ENCODE measurements around the gene KISS1R. TPM values are rescaled to one million over a fixed set of nuclear protein-coding genes. Genes with fewer than 3 reads are reported as not detected.
"Not testable (repeated sequence)": the region's sequence is repeated elsewhere in the genome, so short reads cannot be mapped to it uniquely, and the experiment has no call there.

Gene KISS1R
- polyA plus RNA-seq, 4 donors, result 0.32 to 1.3 (median 1.00) TPM

GRCh38 chr19:881385-882071 lies 35.6 kb upstream of the KISS1R start:
- DNase-seq (ENCODE audit: low read depth in 4 of 4, low spot score in 2 of 4), result no peak

DNA sequence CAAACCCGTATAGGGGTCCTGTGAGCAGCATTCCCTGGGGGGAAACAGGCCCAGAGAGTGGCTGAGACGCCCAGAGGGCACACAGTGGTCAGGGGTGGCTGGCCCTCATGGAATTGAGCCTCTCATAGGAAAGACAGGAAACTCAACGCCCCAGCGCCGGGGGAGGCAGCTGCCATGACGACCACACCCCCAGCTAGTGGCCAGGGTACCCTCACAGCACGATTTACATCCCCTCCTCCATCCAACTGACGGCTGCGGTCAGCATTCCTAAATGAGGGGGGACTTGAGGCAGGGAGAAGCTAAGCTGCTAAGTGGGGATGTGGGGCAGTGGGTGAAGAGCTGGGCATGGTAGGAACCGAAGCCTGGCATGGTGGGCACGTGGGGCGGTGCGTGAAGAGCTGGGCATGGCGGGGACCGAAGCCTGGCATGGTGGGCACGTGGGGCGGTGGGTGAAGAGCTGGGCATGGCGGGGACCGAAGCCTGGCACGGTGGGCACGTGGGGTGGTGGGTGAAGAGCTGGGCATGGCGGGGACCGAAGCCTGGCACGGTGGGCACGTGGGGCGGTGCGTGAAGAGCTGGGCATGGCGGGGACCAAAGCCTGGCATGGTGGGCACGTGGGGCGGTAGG lies 34.1 kb upstream of the KISS1R start:
- no peak for DNase-seq (ENCODE audit: low read depth in 4 of 4, low spot score in 2 of 4)

DNA sequence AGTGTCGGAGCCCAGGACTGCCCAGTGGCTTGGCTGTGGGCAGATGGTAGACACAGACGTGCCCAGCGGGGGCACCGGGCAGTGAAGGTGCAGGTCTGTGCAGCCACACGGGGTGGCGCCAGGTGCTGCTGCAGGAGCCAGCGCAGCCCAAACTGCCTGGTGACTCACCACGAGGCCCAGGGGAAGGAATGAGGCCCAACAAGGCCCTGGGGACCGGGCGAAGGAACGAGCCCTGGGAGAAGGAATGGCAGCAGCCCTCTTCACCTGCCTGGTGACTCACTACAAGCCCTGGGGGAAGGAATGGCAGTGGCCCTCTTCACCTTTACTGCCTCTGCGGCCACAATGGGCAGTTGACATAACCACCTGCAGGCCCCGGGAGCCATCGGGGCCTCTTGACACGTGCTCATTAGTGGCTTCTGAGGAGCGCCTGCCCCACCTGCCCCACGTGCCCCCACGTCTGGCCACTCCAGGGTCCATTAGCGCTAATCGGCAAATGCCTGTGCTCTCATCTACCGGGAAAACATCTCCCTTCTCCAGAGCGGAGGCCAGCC lies 33.4 kb upstream of the KISS1R start:
- DNase-seq (ENCODE audit: low read depth in 4 of 4, low spot score in 2 of 4), result no peak

DNA sequence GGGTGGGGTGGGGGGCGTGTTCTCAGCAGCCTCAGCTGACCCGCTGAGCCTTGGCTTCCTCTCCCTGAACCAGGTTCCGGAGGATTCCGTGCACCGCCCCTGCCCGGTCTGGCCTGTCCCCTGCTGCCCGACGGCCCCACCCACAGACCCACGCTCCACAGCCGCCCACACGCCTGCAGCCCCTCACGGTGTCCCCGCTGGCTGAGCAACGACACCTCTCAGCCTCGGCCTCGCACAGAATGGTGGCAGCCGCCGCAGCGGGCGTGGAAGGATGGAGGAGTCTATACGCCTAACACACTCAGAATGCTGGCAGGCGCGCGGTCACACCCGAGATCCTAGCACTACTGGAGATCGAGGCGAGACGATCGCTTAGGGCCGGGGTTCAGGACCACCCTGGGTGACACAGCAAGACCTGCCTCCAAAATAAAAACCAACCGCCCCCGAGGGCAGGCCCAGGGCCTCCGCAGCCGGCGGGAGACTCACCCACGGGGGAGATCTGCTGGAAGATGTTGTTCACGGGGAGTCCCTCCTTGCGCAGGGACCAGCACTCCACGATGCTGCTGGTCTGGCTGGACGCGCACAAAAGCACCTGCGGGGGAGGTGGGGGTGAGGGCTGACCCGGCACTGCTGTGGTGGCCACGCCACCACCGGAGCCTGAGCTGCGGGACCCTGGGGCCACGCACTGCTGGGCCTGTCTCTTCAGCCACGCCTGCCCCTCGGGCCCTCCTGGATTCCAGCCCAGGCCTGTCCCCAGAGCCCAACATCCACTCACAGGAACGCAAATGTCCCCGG lies 32.5 kb upstream of the KISS1R start:
- DNase-seq (ENCODE audit: low read depth in 4 of 4, low spot score in 2 of 4), result no peak

DNA sequence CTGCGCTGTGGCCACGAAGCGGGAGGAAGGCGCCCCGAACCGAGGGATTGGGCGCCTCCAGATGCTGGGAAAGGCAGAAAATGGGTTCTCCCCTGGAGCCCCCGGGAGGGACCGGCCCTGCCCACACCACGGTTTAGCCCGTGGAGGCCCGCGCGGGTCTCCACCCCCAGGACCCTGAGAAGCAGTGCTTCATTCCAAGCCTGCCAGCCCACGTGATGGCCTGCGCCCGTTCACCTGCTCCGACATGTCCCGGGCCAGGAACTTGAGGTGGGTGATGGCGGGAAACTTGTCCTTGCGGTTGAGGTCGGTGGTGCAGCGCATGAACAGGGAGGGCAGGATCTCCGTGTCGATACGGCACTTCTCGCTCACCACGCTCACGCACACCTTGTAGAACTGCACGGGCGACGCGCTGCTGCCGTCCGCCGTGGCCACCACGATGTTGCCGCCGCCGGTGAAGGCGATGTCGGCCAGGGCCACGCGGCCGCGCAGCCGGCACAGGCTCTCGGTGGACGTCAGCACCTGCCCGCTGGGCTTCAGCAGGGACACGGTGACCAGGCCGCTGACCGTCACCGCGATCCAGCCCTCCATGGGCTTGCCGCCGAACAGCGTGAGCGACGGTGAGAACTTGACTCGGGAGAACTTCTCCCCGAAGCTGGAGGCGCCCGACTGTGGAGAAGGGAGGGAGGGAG lies 31.5 kb upstream of the KISS1R start:
- DNase-seq (ENCODE audit: low read depth in 4 of 4, low spot score in 2 of 4), result no peak

DNA sequence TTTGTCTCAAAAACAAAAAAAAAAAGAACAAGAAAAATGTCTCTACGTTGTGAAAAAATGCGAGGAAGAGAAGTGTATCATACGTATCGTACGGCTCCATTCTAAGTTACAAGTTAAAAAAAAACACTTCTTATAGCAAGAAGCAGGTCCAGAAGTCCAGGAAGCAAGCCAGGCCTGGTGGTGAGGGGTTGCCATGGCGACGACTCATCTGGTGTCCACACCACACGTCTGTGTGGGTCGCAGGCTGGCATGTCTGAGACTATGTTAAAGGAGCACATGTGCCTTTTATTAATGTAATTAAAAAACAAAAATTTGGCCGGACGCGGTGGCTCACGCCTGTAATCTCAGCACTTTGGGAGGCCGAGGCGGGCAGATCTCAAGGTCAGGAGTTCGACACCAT lies 30.1 kb upstream of the KISS1R start:
- no peak for DNase-seq (ENCODE audit: low read depth in 4 of 4, low spot score in 2 of 4)

GRCh38 chr19:887599-887998 lies 29.5 kb upstream of the KISS1R start:
- no peak for DNase-seq (ENCODE audit: low read depth in 4 of 4, low spot score in 2 of 4)

GRCh38 chr19:888581-889385 lies 28.4 kb upstream of the KISS1R start:
- no peak for DNase-seq (ENCODE audit: low read depth in 4 of 4, low spot score in 2 of 4)

DNA sequence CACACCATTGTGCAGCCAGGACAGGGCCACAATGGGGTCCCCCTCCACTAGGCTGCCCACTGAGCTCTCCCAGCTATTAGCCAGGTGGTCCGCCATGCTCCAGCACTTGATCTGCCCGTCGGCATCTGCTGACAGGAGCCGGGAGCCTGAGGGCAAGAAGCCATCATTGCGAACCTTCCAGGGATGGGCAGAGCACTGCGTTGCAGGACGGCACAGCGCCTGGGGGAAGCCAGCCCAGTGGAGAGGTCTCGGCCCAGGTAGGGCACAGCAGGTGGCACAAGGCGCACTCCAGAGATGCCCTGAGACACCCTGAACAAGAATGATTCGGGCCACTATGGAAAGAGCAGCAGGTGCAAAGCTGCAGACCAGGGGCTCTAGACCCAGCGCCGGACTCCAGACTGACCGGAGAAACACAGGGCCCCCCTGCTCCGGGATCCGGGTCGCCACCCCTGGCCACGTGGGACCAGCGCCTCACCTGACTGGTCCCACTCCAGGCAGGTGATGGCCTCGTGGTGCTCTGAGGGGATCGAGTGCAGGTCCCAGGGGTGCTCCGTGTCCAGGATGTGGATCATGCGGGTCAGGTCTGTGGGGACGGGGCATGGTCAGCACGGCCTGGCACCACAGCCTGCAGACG lies 27.4 kb upstream of the KISS1R start:
- no peak for DNase-seq (ENCODE audit: low read depth in 4 of 4, low spot score in 2 of 4)

- DNase-seq (ENCODE audit: low read depth in 4 of 4, low spot score in 2 of 4), result no peak
Observed at GRCh38 chr19:890831-891230, 26.3 kb upstream of the KISS1R start.

DNA sequence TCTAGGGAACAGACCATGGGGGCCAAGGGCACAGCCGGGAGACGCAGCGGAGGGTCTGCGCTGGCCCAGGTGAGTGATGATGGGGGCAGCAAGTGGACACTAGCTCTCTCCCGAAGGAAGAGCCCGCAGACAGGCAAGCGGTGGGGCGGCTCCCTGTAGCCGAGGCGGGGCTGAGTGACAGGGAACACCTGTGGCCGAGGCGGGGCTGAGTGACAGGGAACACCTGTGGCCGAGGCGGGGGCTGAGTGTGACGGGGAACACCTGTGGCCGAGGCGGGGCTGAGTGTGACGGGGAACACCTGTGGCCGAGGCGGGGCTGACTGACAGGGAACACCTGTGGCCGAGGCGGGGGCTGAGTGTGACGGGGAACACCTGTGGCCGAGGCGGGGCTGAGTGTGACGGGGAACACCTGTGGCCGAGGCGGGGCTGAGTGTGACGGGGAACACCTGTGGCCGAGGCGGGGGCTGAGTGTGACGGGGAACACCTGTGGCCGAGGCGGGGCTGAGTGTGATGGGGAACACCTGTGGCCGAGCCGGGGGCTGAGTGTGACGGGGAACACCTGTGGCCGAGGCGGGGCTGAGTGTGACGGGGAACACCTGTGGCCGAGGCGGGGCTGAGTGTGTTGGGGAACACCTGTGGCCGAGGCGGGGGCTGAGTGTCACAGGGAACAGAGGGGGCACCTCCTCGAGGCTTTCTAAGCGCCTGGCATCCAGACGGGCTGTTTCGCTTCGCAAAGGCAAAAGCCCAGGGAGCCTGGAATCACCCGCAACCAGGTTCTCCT lies 25.5 kb upstream of the KISS1R start:
- not testable (repeated sequence) for DNase-seq (ENCODE audit: low read depth in 4 of 4, low spot score in 2 of 4)

GRCh38 chr19:892243-892893 lies 24.8 kb upstream of the KISS1R start:
- no peak for DNase-seq (ENCODE audit: low read depth in 4 of 4, low spot score in 2 of 4)

- DNase-seq (ENCODE audit: low read depth in 4 of 4, low spot score in 2 of 4), result peak; percentile 87 to 97 (median 93)
Observed at GRCh38 chr19:892894-893689, 24.0 kb upstream of the KISS1R start, which contains the start of the genes MED16 and RNU6-9. Gene MED16, minus strand, starts transcription at chr19:893187. Its CDS starts 2,056 bp downstream, at chr19:891131. Gene RNU6-9, plus strand, starts transcription at chr19:893484.

DNA sequence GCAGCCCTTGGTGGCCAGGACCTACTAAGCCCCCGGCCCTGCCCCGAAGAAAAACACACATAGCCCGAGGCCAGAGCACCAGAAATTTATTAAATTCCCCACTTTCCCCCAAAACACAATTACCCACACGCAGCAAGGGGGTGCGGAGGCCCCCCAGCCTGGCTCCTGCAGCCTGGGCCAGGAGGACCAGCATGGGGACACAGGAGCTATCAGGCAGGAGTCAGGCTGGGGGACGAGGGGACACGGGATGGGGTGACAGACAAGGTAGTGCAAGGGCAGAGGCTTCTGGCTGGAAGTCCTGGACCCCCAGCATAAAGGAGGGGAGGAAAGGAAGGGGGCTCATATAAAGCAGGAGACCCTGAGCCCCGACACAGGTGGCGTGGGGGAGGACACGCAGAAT lies 20.7 kb upstream of the KISS1R start:
- DNase-seq (ENCODE audit: low read depth in 4 of 4, low spot score in 2 of 4), result no peak

GRCh38 chr19:896999-897398 lies 20.1 kb upstream of the KISS1R start:
- DNase-seq (ENCODE audit: low read depth in 4 of 4, low spot score in 2 of 4), result no peak

GRCh38 chr19:897442-898039 lies 19.6 kb upstream of the KISS1R start:
- no peak for DNase-seq (ENCODE audit: low read depth in 4 of 4, low spot score in 2 of 4)

- DNase-seq (ENCODE audit: low read depth in 4 of 4, low spot score in 2 of 4), result no peak
Observed at GRCh38 chr19:898663-899062, 18.5 kb upstream of the KISS1R start.

Data from left renal cortex interstitium (tissue), 4 donors.